IMR-90 (cell line): ENCODE data around the gene THAP2. TPM values are rescaled to one million over a fixed set of nuclear protein-coding genes. Genes with fewer than 3 reads are reported as not detected.
A peak's percentile ranks its signal among the peaks of the same experiment; 100 is the strongest.

ENCODE experiments used
- ATAC-seq: fragments of 200-7000 bp; cut with Tn5 transposase; 2 replicates; pipeline ENCODE4 v1.9.1; 2020; ENCODE audit warnings: low read depth, mild to moderate bottlenecking, moderate library complexity
- BruUV-seq: library from RNA; stranded (reverse); fragments of 400-500 nt; replicated peaks from 2 replicates; lab custom pipeline; 2021; lab: Mats Ljungman, UMichigan
- CTCF ChIA-PET: fragments of 300-600 bp; formaldehyde crosslinking; extraction: SDS; loops from one replicate; lab custom pipeline; 2021; ENCODE audit warnings: antibody characterized with exemption; lab: Yijun Ruan, JAX
- POLR2A ChIA-PET: fragments of 300-600 bp; sonication (Branson Sonifier 250); formaldehyde crosslinking; loops from one replicate; lab custom pipeline; 2022; ENCODE audit warnings: antibody characterized with exemption; ENCODE audit not compliant: unreplicated experiment; lab: Charles Lee
- DNase-seq: peaks from one replicate; pipeline ENCODE4 v3.0.0; 2013
- H2AFZ ChIP-seq: replicated peaks from 2 replicates; pipeline ENCODE3; 2013; ENCODE audit warnings: low read length, mild to moderate bottlenecking; ENCODE audit not compliant: poor library complexity
- H2AK5ac ChIP-seq: 2 replicates; pipeline ENCODE4 v1.6.1; 2013; ENCODE audit warnings: low read depth, low read length, inconsistent platforms
- H2AK9ac ChIP-seq: replicated peaks from 2 replicates; pipeline ENCODE3; 2013; ENCODE audit warnings: mild to moderate bottlenecking, low read depth, low read length, moderate library complexity; ENCODE audit not compliant: poor library complexity
- H2BK120ac ChIP-seq: 2 replicates; pipeline ENCODE4 v1.6.1; 2013; ENCODE audit warnings: low read depth, low read length, inconsistent platforms
- H2BK15ac ChIP-seq: 3 replicates; pipeline ENCODE4 v1.6.1; 2013; ENCODE audit warnings: low read depth, low read length, inconsistent platforms
- H2BK20ac ChIP-seq: 2 replicates; pipeline ENCODE4 v1.6.1; 2013; ENCODE audit warnings: low read depth, mild to moderate bottlenecking, inconsistent platforms, low read length, moderate library complexity
- H2BK5ac ChIP-seq: 2 replicates; pipeline ENCODE4 v1.6.1; 2013; ENCODE audit warnings: mild to moderate bottlenecking, low read depth, low read length, inconsistent platforms; ENCODE audit not compliant: poor library complexity, severe bottlenecking
- H3K14ac ChIP-seq: replicated peaks from 2 replicates; pipeline ENCODE4 v1.6.1; 2013; ENCODE audit warnings: low read depth, low read length, inconsistent platforms
- H3K18ac ChIP-seq: 2 replicates; pipeline ENCODE4 v1.6.1; 2013; ENCODE audit warnings: low read depth, low read length, control low read depth
- H3K23ac ChIP-seq: 2 replicates; pipeline ENCODE4 v1.6.1; 2013; ENCODE audit warnings: low read depth, low read length, inconsistent platforms
- H3K27ac ChIP-seq: 2 replicates; pipeline ENCODE4 v1.5.1; 2013; ENCODE audit warnings: mild to moderate bottlenecking, control low read depth, low read length; ENCODE audit not compliant: insufficient read depth
- H3K27me3 ChIP-seq: 2 replicates; pipeline ENCODE4 v1.6.1; 2013; ENCODE audit warnings: low read length; ENCODE audit not compliant: control insufficient read depth, insufficient read depth
- H3K36me3 ChIP-seq: 2 replicates; pipeline ENCODE4 v1.6.1; 2013; ENCODE audit warnings: low read length, mixed read lengths; ENCODE audit not compliant: control insufficient read depth, insufficient read depth
- H3K4ac ChIP-seq: 2 replicates; pipeline ENCODE4 v1.6.1; 2013; ENCODE audit warnings: low read depth, low read length, inconsistent platforms
- H3K4me1 ChIP-seq: 2 replicates; pipeline ENCODE4 v1.6.1; 2013; ENCODE audit warnings: low read length, mixed read lengths; ENCODE audit not compliant: control insufficient read depth, insufficient read depth
- H3K4me2 ChIP-seq: 2 replicates; pipeline ENCODE4 v1.6.1; 2013; ENCODE audit warnings: low read depth, mild to moderate bottlenecking, control low read depth, low read length, moderate library complexity
- H3K4me3 ChIP-seq: 2 replicates; pipeline ENCODE4 v1.5.1; 2013; ENCODE audit warnings: low read depth, mild to moderate bottlenecking, control low read depth, low read length, moderate library complexity; ENCODE audit not compliant: insufficient read depth
- H3K56ac ChIP-seq: 2 replicates; pipeline ENCODE4 v1.6.1; 2013; ENCODE audit warnings: low read length, inconsistent platforms; ENCODE audit not compliant: insufficient read depth; ENCODE audit errors: extremely low read depth
- H3K79me1 ChIP-seq, 2 experiments: 2 replicates each; pipeline ENCODE4 v1.6.1; 2013; ENCODE audit warnings: low read length in 2 of 2, inconsistent platforms in 1 of 2, low read depth in 1 of 2
- H3K9ac ChIP-seq: 2 replicates; pipeline ENCODE4 v1.6.1; 2013; ENCODE audit warnings: low read depth, low read length, control low read depth
- H3K9me1 ChIP-seq: 2 replicates; pipeline ENCODE4 v1.6.1; 2013; ENCODE audit warnings: low read length, inconsistent platforms; ENCODE audit not compliant: insufficient read depth
- H3K9me3 ChIP-seq: 2 replicates; pipeline ENCODE4 v1.6.1; 2013; ENCODE audit warnings: low read length; ENCODE audit not compliant: control insufficient read depth, insufficient read depth
- H4K20me1 ChIP-seq: 2 replicates; pipeline ENCODE4 v1.6.1; 2013; ENCODE audit warnings: low read length, inconsistent platforms; ENCODE audit not compliant: insufficient read depth
- H4K5ac ChIP-seq: 2 replicates; pipeline ENCODE4 v1.6.1; 2013; ENCODE audit warnings: mild to moderate bottlenecking, low read depth, low read length, control low read depth
- H4K8ac ChIP-seq, 2 experiments: 2 replicates each; pipeline ENCODE4 v1.6.1; 2013; ENCODE audit warnings: low read depth in 2 of 2, low read length in 2 of 2, control low read depth in 1 of 2, inconsistent platforms in 1 of 2
- H4K91ac ChIP-seq: 2 replicates; pipeline ENCODE4 v1.6.1; 2013; ENCODE audit warnings: low read depth, low read length, inconsistent platforms; ENCODE audit not compliant: insufficient read depth
- CEBPB ChIP-seq: IDR thresholded peaks from 2 replicates; pipeline ENCODE4 v1.6.1; 2012; ENCODE audit warnings: low read depth, low read length, improper control_type of control experiment
- FOS ChIP-seq: fragments of 150-350 bp; IDR thresholded peaks from 2 replicates; pipeline ENCODE4 v1.6.1; 2016; ENCODE audit warnings: low read depth, low read length
- MAFK ChIP-seq: IDR thresholded peaks from 2 replicates; pipeline ENCODE4 v1.6.1; 2012; ENCODE audit warnings: low read depth, low read length, improper control_type of control experiment
- USF2 ChIP-seq: fragments of 150-350 bp; IDR thresholded peaks from 2 replicates; pipeline ENCODE4 v1.6.1; 2017; ENCODE audit warnings: mild to moderate bottlenecking, antibody characterized with exemption, low read length, low read depth
- WGBS, 2 experiments: methylation state at CpG; one replicate each; pipeline versions ENCODE4 v1.1.5 to v1.1.7; 2013; ENCODE audit warnings: missing lambda C conversion rate in 2 of 2; ENCODE audit not compliant: insufficient read length in 1 of 2; ENCODE audit errors: extremely low coverage in 2 of 2; 5-methylcytosine and 5-hydroxymethylcytosine counted together
- dilution Hi-C: fragments of 300-500 bp; cut with HindIII; formaldehyde crosslinking; loops from one replicate; pipeline ENCODE4 v1.14.3; 2018; ENCODE audit warnings: low sequenced_read_pairs; ENCODE audit not compliant: unreplicated experiment
- in situ Hi-C: fragments of 300-500 bp; cut with MboI; formaldehyde crosslinking; loops from 3 replicates; pipeline ENCODE4 v1.14.3; 2019; ENCODE audit warnings: low sequenced_read_pairs, inconsistent platforms, mixed read lengths
- intact Hi-C: fragments of 100-400 bp; cut with micrococcal nuclease; formaldehyde crosslinking; loops from 2 replicates; pipeline ENCODE4 v1.10.0; 2022
- polyA plus RNA-seq, 3 experiments: library from polyadenylated mRNA; depleted of rRNA; stranded (reverse); fragments of >200 nt; gene quantifications; 2 replicates each; pipeline ENCODE4 v1.2.3, GENCODE V29; 2012; ENCODE audit warnings: low replicate concordance in 1 of 3
- total RNA-seq: library from RNA; depleted of rRNA; stranded (reverse); fragments of >200 nt; gene quantifications from 2 replicates; pipeline ENCODE4 v1.2.3, GENCODE V29; 2012

THAP2 gene
- total and polyA plus RNA-seq, 2 of the 4 experiments (the other 2 are of a cell fraction), result 1.4 to 2.5 TPM

GRCh38 chr12:71641390-71641789 lies 22.7 kb upstream of the THAP2 start:
- ATAC-seq, result peak; percentile 57
- no peak overlapping the region for H3K23ac ChIP-seq
- H2BK15ac ChIP-seq, result no peak overlapping the region
- H3K79me1 ChIP-seq, result peaks cover 25 to 28% of the 10 kb centered on the region in 2 experiments
- H3K4ac ChIP-seq, result no peak overlapping the region
- no peaks in the 10 kb centered on the region for H3K4me1 ChIP-seq
- no peak overlapping the region for H3K9ac ChIP-seq
- no peak overlapping the region for H2AFZ ChIP-seq
- no peak overlapping the region for H2AK9ac ChIP-seq
- H3K9me1 ChIP-seq, result peaks cover 8% of the 10 kb centered on the region; the same call in 1 of the 2 replicates
- no peak overlapping the region for H2BK120ac ChIP-seq
- no peak overlapping the region for H3K14ac ChIP-seq
- peaks cover 24% of the 10 kb centered on the region; the same call in 1 of the 2 replicates for H4K20me1 ChIP-seq
- ChIA-PET CTCF (no interaction called here), POLR2A (no interaction called here)
- no peak overlapping the region for H2BK20ac ChIP-seq
- dilution Hi-C loops (no loop called here), intact Hi-C loops (no loop called here), in situ Hi-C loops (no loop called here)
- TF ChIP-seq FOS (no peak), USF2 (no peak), MAFK (no peak), CEBPB (no peak)
- no peak overlapping the region for H3K18ac ChIP-seq
- H3K4me2 ChIP-seq, result no peak overlapping the region
- H3K9me3 ChIP-seq, result no peaks in the 10 kb centered on the region
- H3K56ac ChIP-seq, result no peak overlapping the region
- no peak overlapping the region for H3K27ac ChIP-seq
- H2BK5ac ChIP-seq, result peak overlapping the region; percentile 5
- no TSS peak for BruUV-seq
- H3K4me3 ChIP-seq, result no peak overlapping the region
- H3K27me3 ChIP-seq, result no peaks in the 10 kb centered on the region
- no peak overlapping the region for H4K8ac ChIP-seq
- no peak for DNase-seq
- peaks cover 44% of the 10 kb centered on the region for H3K36me3 ChIP-seq
- no peak overlapping the region for H4K91ac ChIP-seq
- H2AK5ac ChIP-seq, result no peak overlapping the region
- no peak overlapping the region for H4K5ac ChIP-seq
- no CpG with 5 or more reads among the region's 2 CpGs for whole genome bisulfite sequencing, 2 experiments
